Mesenteric fat pad (tissue), 1 donor: ENCODE results near the gene RXFP4. TPM values are rescaled to one million over a fixed set of nuclear protein-coding genes. Genes with fewer than 3 reads are reported as not detected.
"Not testable (repeated sequence)": the region's sequence is repeated elsewhere in the genome, so short reads cannot be mapped to it uniquely, and the experiment has no call there.

ENCODE experiments used
- DNase-seq: peaks from one replicate; pipeline ENCODE4 v3.0.0-alpha.2; 2020; ENCODE audit warnings: low spot score
- microRNA-seq: library from miRNA; unstranded; fragments of <30 nt; microRNA quantifications from one replicate; pipeline ENCODE4 v1.2.0, GENCODE V29; 2020; ENCODE audit warnings: borderline number of aligned reads
- total RNA-seq: library from RNA; stranded (reverse); fragmentation: NEBNext Ultra II Directional; extraction: Animal tissue kit (Norgen Biotek cat#: 25700); gene quantifications from one replicate; pipeline ENCODE4 v1.2.1, GENCODE V29; 2021
- donor health status: DM: yes; HTN: yes; CAD: no.

RXFP4 gene
- total RNA-seq, 1 donor from 2014 or later, result not detected

GRCh38 chr1:155976913-155977689 lies 35.7 kb downstream of the RXFP4 start:
- no peak for DNase-seq

- DNase-seq, result no peak
Measured at GRCh38 chr1:155977690-155978324, 36.4 kb downstream of the RXFP4 start.

GRCh38 chr1:155978325-155978972 lies 37.0 kb downstream of the RXFP4 start, which contains the start of gene ARHGEF2:
Gene ARHGEF2 (minus strand): TSS chr1:155978547. CDS start chr1:155978427, 120 bp downstream.
- peak; percentile 93 for DNase-seq

- no peak for DNase-seq
Measured at GRCh38 chr1:155978973-155979429, 37.6 kb downstream of the RXFP4 start.

GRCh38 chr1:155979597-155980343 lies 38.3 kb downstream of the RXFP4 start:
- DNase-seq, result no peak

- no peak for DNase-seq
Measured at GRCh38 chr1:155981266-155982088, 40.0 kb downstream of the RXFP4 start.

- DNase-seq, result no peak
Measured at GRCh38 chr1:155982106-155982505, 40.7 kb downstream of the RXFP4 start.

- no peak for DNase-seq
Measured at GRCh38 chr1:155983191-155984024, 42.0 kb downstream of the RXFP4 start.

GRCh38 chr1:155984341-155984740 lies 42.9 kb downstream of the RXFP4 start:
- no peak for DNase-seq

GRCh38 chr1:155984903-155985645 lies 43.6 kb downstream of the RXFP4 start:
- not testable (repeated sequence) for DNase-seq

GRCh38 chr1:155989242-155990004 lies 48.0 kb downstream of the RXFP4 start:
- DNase-seq, result peak; percentile 92

GRCh38 chr1:155990005-155990739 lies 48.7 kb downstream of the RXFP4 start:
- DNase-seq, result no peak

Small RNA genes lying within 50 kb of the gene (microRNA-seq; reads per million reads assigned to microRNA genes)
- gene MIR6738, result not detected

Other genes with a start within 250 kb of the RXFP4 start
- 53.0 TPM for gene GON4L, start 84.4 kb upstream of the RXFP4 start, total RNA-seq
- gene SYT11, start 82.1 kb upstream of the RXFP4 start, total RNA-seq, result 6.1 TPM
- 31.8 TPM for gene RIT1, start 30.3 kb upstream of the RXFP4 start, total RNA-seq
- gene KHDC4, start 7.2 kb upstream of the RXFP4 start, total RNA-seq, result 30.7 TPM
- gene ARHGEF2, start 36.9 kb downstream of the RXFP4 start, total RNA-seq, result 150 TPM
- 179 TPM for gene SSR2, start 79.3 kb downstream of the RXFP4 start, total RNA-seq
- 30.0 TPM for gene UBQLN4, start 112.2 kb downstream of the RXFP4 start, total RNA-seq
- 65.5 TPM for gene LAMTOR2, start 113.1 kb downstream of the RXFP4 start, total RNA-seq
- gene RAB25, start 119.5 kb downstream of the RXFP4 start, total RNA-seq, result not detected
- gene MEX3A, start 140.8 kb downstream of the RXFP4 start, total RNA-seq, result 0.58 TPM
- 901 TPM for gene LMNA, start 173.1 kb downstream of the RXFP4 start, total RNA-seq
- 31.9 TPM for gene SEMA4A, start 211.9 kb downstream of the RXFP4 start, total RNA-seq